ENCODE results near the gene COL7A1. TPM values are rescaled to one million over a fixed set of nuclear protein-coding genes. Genes with fewer than 3 reads are reported as not detected.

Gene COL7A1
- total and polyA plus RNA-seq, 2 of the 13 experiments (the other 11 are each of a cell fraction or from before 2014, with no cell fraction given) = 2.7 to 11.7 TPM

DNA sequence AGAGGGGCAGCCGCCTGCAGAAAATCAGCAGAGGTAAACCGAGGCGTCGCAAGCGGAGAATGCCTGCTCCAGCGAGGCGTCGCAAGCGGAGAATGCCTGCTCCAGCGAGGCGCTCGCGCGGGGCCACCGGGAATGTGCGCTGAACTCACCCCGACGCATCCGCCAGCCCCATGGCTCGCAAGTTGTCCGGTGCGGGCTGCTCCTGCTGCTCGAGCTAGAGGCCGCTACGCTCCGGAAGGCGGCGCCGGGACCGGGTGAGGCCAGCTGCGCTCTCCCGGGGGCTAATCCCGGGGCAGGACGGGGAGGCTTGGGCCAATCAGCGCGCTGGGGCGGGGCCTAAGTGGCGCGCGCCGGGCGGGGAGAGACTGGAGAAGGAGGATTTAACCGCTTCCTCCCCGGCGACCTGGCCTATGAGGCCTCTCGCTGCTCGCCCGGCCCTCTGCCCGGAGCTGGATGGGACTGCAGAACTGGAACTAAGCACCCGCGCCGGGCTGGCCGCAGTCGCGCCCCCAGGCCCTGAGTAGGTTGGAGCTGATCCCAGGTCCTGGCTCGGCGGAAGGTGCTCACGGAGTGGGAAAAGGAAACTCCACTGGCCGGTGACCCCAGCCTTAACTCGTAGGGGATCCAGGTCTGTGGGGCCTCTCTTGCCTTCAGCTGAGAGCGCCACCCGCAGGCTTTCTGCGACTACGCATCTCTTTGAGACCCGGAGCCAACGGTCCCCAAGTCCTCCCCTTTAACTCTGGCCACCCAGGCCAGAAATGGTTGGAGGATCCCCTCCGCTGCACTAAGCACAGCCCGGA is 40.3 kb upstream of the COL7A1 start, which contains the start of gene SLC26A6 (continued):
- TF ChIP-seq, protein P1, sequence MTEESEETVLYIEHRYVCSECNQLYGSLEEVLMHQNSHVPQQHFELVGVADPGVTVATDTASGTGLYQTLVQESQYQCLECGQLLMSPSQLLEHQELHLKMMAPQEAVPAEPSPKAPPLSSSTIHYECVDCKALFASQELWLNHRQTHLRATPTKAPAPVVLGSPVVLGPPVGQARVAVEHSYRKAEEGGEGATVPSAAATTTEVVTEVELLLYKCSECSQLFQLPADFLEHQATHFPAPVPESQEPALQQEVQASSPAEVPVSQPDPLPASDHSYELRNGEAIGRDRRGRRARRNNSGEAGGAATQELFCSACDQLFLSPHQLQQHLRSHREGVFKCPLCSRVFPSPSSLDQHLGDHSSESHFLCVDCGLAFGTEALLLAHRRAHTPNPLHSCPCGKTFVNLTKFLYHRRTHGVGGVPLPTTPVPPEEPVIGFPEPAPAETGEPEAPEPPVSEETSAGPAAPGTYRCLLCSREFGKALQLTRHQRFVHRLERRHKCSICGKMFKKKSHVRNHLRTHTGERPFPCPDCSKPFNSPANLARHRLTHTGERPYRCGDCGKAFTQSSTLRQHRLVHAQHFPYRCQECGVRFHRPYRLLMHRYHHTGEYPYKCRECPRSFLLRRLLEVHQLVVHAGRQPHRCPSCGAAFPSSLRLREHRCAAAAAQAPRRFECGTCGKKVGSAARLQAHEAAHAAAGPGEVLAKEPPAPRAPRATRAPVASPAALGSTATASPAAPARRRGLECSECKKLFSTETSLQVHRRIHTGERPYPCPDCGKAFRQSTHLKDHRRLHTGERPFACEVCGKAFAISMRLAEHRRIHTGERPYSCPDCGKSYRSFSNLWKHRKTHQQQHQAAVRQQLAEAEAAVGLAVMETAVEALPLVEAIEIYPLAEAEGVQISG (CRISPR knock-in tag; IDR thresholded peaks at IDR 0.05) = peak; percentile 95
- TF ChIP-seq, protein P2, sequence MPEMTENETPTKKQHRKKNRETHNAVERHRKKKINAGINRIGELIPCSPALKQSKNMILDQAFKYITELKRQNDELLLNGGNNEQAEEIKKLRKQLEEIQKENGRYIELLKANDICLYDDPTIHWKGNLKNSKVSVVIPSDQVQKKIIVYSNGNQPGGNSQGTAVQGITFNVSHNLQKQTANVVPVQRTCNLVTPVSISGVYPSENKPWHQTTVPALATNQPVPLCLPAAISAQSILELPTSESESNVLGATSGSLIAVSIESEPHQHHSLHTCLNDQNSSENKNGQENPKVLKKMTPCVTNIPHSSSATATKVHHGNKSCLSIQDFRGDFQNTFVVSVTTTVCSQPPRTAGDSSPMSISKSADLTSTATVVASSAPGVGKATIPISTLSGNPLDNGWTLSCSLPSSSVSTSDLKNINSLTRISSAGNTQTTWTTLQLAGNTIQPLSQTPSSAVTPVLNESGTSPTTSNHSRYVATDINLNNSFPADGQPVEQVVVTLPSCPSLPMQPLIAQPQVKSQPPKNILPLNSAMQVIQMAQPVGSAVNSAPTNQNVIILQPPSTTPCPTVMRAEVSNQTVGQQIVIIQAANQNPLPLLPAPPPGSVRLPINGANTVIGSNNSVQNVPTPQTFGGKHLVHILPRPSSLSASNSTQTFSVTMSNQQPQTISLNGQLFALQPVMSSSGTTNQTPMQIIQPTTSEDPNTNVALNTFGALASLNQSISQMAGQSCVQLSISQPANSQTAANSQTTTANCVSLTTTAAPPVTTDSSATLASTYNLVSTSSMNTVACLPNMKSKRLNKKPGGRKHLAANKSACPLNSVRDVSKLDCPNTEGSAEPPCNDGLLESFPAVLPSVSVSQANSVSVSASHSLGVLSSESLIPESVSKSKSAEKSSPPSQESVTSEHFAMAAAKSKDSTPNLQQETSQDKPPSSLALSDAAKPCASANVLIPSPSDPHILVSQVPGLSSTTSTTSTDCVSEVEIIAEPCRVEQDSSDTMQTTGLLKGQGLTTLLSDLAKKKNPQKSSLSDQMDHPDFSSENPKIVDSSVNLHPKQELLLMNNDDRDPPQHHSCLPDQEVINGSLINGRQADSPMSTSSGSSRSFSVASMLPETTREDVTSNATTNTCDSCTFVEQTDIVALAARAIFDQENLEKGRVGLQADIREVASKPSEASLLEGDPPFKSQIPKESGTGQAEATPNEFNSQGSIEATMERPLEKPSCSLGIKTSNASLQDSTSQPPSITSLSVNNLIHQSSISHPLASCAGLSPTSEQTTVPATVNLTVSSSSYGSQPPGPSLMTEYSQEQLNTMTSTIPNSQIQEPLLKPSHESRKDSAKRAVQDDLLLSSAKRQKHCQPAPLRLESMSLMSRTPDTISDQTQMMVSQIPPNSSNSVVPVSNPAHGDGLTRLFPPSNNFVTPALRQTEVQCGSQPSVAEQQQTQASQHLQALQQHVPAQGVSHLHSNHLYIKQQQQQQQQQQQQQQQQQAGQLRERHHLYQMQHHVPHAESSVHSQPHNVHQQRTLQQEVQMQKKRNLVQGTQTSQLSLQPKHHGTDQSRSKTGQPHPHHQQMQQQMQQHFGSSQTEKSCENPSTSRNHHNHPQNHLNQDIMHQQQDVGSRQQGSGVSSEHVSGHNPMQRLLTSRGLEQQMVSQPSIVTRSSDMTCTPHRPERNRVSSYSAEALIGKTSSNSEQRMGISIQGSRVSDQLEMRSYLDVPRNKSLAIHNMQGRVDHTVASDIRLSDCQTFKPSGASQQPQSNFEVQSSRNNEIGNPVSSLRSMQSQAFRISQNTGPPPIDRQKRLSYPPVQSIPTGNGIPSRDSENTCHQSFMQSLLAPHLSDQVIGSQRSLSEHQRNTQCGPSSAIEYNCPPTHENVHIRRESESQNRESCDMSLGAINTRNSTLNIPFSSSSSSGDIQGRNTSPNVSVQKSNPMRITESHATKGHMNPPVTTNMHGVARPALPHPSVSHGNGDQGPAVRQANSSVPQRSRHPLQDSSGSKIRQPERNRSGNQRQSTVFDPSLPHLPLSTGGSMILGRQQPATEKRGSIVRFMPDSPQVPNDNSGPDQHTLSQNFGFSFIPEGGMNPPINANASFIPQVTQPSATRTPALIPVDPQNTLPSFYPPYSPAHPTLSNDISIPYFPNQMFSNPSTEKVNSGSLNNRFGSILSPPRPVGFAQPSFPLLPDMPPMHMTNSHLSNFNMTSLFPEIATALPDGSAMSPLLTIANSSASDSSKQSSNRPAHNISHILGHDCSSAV (CRISPR knock-in tag; IDR thresholded peaks at IDR 0.05; ENCODE audit: borderline replicate concordance) = no peak
- TF ChIP-seq, protein P3, sequence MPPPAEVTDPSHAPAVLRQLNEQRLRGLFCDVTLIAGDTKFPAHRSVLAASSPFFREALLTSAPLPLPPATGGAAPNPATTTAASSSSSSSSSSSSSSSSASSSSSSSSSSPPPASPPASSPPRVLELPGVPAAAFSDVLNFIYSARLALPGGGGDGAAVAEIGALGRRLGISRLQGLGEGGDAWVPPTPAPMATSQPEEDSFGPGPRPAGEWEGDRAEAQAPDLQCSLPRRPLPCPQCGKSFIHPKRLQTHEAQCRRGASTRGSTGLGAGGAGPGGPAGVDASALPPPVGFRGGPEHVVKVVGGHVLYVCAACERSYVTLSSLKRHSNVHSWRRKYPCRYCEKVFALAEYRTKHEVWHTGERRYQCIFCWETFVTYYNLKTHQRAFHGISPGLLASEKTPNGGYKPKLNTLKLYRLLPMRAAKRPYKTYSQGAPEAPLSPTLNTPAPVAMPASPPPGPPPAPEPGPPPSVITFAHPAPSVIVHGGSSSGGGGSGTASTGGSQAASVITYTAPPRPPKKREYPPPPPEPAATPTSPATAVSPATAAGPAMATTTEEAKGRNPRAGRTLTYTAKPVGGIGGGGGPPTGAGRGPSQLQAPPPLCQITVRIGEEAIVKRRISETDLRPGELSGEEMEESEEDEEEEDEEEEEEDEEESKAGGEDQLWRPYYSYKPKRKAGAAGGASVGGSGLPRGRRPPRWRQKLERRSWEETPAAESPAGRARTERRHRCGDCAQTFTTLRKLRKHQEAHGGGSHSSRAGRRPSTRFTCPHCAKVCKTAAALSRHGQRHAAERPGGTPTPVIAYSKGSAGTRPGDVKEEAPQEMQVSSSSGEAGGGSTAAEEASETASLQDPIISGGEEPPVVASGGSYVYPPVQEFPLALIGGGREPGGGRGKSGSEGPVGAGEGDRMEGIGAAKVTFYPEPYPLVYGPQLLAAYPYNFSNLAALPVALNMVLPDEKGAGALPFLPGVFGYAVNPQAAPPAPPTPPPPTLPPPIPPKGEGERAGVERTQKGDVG (CRISPR knock-in tag; IDR thresholded peaks at IDR 0.05; ENCODE audit: borderline replicate concordance) = peak; percentile 88; the same call in 1 of the 2 replicates
- TF ChIP-seq, protein P4, sequence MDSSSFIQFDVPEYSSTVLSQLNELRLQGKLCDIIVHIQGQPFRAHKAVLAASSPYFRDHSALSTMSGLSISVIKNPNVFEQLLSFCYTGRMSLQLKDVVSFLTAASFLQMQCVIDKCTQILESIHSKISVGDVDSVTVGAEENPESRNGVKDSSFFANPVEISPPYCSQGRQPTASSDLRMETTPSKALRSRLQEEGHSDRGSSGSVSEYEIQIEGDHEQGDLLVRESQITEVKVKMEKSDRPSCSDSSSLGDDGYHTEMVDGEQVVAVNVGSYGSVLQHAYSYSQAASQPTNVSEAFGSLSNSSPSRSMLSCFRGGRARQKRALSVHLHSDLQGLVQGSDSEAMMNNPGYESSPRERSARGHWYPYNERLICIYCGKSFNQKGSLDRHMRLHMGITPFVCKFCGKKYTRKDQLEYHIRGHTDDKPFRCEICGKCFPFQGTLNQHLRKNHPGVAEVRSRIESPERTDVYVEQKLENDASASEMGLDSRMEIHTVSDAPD (CRISPR knock-in tag; IDR thresholded peaks at IDR 0.05) = no peak
- TF ChIP-seq RBM39 (IDR thresholded peaks at IDR 0.05; ENCODE audit: low read depth, low read length, poor library complexity, severe bottlenecking) = peak; percentile 58

Data from HepG2 (cell line).